ENCODE data around the gene BAIAP2.

DNA sequence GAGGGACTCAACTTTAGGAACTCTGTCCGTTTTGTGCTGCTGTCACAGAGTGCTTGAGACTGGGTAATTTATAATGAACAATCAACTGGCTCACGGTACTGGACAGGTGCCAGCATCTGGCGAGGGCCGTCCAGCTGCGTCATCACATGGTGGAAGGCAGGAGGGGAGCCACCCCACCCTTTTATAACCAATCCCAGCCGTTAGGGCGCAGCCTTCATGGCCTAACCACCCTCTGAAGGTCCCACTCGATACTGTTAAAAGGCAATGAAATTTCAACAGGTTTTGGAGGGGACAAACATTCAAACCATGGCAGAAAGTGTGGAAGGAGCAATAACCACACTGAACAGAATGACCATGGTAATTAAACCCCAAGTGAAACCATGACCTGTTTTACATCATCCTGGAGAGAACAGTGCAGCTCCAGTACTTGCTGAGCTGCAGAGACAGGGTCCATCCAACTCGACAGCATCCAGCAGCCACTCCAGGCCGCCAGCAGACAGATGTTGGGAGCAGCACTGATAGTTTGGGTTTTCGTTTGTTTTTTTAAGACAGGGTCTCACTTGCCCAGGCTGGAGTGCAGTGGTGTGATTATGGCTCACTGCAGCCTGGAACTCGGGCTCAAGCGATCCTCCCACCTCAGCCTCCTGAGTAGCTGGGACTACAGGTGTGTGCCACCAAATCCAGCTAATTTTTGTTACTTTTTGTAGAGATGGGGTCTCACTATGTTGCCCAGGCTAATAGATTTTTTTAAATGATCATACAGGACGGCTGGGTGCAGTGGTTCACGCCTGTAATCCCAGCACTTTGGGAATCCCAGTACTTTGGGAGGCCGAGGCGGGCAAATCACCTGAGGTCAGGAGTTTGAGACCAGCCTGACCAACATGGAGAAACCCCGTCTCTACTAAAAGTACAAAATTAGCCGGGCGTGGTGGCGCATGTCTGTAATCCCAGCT is 32.3 kb upstream of the BAIAP2 start:
- TF ChIP-seq EZH2 (IDR thresholded peaks at IDR 0.05; ENCODE audit: insufficient read depth, low read length) (no peak), CTCF (IDR thresholded peaks at IDR 0.05; ENCODE audit: insufficient read depth, low read depth, low read length) (no peak)
